Measurements from ENCODE around the gene NEGR1.

The NEGR1 gene

DNA sequence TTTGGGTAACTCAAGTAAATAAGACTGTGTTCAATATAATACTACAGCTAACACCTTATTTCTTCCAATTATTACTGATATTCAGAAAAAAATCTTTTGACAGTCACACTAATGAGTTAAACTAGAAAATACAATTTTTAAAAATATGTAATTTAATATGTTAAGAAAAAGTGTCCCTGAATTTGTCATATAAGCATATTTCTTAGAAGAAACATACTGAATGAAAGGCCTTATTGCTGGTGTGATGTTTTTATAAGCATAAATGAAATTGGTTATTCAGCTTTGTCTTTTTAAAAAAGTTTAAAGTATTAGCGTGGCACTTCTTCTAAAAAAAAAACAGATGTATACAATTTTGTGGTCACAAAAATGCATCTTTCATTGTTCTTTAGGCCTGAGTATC, 267.3 kb downstream of the NEGR1 start:
- DNase-seq, result no peak

DNA sequence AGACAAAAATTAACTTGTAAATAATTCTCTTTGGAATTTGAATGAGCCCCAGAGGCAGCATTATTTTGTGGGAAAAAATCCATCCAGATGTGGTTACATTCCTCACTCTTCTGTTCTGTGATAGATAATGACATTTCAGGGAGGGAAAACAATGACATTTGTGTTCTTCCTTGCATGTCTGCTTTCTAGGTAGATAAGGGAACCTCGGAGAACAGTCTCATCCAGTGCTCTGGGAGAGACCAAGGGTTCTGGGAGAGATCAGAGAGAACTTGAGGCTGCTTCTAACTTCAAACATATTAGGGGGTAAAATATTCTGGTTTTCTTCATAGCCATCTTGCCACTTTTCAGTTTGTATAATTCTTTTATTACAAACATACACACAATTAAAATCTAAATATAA, 269.2 kb downstream of the NEGR1 start:
- DNase-seq, result no peak

DNA sequence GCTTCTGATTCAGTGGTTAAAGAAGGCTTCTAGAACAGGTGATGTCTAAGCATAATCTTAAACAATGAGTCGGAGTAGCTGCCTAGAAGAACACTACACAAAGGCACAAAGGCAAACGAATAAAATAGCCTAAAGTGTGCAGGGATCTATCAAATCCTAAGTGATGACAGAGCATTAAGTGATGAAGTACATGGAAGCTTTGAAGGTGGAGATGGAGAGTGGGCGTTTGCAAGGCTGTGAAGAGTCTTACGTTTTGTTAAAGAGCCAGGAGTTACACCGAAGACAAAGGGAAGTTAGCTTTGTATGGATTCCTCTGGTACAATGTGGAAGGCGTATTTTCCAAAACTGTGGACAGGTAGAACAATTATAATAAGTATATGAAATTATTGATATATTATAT, 270.6 kb downstream of the NEGR1 start:
- no peak for DNase-seq

DNA sequence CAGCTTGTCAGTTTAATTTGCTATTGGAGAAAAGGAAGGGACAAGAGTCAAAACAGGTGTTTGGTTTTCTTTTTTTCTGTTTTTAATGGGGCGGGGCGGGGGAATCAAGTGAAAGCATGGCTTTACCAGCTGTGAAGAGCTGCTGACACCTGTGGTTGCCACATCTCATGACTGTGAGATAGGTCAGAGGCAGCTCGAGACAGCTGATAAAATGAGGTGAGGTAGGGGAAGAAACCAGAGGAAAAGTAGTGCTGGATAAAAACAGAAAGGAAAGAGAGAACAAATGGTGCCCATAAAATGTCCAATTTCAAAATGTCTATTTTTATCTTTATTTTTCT, 272.3 kb downstream of the NEGR1 start:
- no peak for DNase-seq

DNA sequence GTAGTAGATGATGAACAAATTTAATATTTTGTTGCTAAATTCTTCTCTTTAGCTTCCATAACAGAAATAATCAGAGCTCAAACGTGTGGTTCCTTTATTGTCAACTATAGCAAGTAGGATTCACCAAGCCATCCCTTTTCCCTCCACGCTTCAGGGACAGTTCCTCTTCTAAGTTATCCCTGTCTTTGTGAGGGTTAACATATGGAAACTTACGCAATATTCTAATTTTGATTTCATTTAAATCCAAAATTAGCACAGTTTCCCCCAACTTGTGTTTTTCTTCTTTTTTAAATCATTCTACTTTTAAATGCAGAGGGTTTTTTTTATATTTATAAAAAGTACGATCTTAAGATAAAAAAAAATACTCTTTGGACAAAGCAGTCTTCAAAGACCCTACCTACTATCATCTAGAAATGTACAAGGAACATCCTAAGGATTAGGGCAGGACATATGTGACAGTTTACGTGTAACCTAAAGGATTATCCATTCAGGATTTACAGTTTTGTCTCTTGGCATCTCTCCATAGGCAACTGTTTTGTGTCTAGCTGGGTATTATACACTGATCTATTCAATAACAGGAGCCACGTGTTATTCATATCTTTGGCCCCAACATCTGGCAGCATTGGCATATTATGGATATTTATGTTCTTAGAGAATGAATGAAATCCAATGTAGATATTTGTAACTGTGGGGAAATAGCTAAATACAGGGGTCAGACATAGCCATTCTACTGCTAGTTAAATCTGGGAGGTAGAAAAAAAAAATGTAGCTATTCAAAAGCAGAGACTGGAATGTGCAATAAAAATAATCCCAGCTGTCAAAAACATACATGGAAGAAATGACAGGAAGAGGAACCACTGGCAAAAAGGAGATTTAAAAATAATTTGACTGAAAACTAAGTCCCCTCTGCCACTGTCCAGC, 272.9 kb downstream of the NEGR1 start:
- no peak for DNase-seq

DNA sequence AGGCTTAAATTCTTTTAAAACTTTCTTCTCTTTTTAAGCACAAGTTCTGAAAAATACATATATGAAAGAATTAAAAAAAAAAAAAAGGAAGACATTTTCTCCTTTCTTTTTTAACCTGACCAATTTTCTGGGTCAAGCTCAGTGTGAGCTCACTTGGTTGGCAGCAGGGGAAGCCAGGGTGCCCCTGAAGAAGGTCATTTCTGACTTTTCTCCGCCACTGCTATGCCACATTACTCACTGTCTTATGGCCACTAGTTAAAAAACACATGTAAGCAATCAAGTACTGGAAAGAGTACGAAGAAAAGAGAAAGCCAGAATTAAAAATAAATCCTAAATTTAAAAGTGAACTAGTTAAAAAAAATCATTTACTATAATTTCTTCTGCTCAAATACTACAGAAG, 275.0 kb downstream of the NEGR1 start:
- no peak for DNase-seq

DNA sequence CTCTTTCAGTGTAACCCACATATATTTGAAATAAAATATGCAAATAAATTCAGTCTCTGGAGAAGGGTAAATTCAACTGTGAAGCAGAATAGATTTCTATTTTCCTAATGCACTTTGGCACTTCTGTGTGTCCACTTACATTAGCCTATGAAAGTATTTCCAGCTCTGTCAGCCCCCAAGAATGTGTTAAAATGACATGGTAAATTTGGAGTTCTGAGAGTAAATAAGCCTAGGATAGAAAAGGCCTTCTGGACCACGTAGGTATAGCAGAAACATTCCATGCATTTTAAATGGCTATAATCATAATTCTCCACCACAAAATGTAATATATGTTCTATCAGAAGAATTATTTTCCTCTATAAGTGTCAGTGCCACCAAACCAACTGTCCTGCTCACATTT, 276.2 kb downstream of the NEGR1 start:
- DNase-seq, result no peak

DNA sequence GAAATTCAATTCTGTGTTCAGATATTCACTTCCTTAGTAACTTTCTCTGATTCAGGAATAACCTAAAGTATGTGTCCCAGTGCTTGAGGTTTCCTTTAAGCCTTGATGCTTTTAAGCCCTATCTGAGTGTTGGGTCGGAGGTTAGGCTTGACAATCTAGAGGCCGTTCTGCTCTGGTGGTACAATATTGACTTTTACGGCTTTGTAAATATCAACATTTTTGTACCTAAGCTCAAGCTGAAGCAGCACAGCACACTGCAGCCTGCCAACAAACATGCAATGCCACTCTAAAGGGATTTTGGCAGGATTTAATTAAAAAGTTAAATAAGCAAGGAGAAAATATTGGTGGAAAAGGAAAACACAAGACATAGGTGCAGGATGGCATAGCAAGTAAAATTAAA, 279.2 kb downstream of the NEGR1 start:
- no peak for DNase-seq

DNA sequence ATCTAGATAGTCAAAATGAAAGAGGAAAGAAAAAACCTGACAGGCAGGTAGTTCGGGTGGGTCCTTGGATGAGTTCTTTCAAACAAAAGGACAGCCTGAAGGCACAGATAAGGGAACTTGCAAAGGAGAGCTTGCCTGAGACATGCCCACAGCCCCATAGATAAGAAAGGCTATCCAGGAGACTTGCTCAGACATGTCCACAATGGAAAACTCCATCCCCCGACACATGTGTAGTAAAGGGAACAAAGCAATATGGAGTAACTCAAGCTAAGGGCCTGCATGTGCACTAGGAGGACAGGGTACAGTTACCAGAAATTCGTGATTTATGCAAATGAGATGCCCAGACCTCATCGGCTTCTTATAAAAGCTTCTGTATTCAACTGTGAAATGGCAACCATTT, 281.5 kb downstream of the NEGR1 start:
- DNase-seq, result no peak

DNA sequence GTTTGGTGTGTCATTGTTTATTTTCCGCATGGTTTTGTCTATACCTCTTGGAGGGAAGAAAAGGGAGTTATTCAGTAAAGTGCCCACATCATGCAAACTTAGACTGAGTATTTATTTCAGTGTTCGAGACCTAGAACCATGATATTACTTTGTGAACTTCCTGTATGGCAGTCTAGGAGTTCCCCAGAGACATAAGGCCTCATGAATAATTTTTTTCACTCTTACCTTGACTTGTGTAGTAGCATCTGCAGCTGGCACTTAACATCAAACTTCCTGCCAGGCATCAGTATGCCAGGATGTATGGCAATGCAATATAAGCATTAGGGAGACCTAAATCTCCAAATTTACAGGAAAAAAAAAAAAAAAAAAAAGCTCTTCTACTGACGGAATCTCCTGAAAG, 287.7 kb downstream of the NEGR1 start:
- no peak for DNase-seq

DNA sequence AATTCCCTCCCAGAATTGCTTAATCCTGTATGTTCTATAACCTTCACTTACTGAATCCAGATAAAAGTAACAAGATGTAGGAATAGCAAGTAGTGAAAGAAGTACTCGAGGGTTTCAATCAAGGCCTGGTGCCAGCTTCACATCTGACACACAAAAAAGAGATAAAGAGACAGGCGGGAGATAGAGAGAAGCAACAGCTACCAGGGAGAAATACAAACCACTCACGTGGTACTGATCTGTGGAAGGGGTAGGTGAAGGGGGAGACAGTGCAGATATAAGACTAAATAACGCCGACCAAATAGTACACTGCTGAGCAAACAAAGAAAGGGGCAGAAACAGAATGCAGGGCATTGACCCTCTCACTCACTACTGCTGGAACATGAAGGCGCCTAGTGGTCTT, 295.2 kb downstream of the NEGR1 start:
- no peak for DNase-seq

DNA sequence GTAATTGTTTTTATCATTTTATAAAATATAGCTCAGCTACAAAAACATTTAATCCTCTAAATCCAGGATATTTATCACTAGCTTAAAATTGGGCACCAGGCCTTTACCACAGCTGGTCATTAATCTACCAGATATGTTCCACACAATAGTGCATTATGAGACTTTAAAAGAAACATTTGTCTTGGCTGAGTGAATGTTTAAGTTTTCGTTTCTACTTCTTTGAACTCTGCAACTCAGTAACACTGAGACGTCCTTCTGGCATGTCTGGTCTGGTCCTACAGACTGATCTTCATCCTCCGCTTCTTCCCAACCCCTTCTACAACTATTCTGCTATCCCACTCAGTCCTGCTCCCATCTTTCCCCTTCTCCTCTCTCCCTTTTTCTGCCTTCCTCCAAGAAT, 296.2 kb downstream of the NEGR1 start:
- DNase-seq, result no peak

DNA sequence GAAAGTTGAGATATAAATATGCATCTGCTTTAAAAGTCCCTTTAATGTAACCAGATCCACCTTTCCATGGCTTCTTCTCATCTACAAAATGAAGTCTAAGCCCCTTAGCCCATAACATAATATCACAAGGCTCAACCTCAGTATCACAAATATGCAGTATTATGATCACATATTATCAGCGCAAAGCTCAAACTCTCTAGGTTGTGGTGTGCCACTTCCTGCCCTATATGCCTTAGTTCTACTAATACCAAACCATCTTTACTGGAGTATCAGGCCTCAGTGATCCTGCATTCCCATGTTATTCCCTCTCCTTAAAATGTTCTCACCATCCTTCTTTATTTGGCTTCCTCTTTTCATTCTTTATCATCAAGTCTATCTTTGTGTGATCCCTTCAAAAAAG, 301.8 kb downstream of the NEGR1 start:
- no peak for DNase-seq

DNA sequence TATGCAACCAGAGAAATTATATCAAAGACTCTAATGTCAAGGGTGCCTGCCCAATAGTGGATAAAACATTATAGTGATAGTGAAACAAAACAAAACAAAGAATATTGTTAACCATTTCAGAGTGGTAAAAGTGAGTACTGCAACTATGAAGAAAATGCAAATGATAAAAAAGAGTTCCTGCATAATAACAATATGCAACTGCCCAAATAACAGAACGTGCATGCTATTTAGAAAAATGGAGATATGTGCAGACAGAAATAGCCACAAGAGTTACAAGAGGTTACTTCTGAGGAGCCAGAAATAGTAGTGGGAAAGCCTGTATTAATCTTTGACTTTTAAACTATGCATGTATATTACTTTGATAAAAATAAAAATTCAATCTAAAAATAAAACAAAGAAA, 302.5 kb downstream of the NEGR1 start:
- DNase-seq, result no peak

DNA sequence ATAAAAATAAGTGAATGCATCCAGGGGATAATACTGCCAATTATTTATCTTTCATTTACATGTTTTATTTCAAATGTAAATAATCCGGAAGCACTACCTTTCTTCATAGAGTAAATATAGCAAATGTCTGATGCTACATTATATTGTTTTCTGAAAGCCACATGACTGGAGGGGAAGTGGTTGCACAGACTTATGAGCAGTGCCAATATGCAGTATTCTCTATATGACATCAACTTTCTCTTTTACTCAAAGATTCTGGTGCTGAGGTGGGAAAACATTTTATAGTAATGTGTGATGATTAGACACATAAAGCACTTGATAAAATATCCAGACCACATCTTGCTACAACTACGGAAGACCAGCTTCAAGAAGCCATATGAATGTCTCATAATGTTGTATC, 314.7 kb downstream of the NEGR1 start:
- no peak for DNase-seq

DNA sequence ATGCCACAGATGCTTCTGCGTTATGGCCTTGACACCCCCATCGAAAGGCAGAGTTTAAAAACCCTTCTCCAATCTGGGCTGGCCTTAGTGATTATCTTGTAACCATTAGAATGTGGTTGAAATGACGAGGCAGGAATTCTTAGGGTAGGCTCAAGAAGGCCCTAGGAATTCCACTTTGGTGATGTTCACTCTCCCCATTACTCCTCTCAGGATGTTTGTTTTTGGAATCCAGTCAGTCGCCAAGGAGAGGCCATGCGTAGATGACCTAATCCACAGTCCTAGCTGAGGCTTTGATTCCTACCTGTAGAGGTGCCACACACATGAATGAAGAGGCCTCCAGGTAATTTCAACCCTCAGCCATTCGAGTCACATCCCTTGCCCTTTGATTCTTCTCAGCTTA, 318.2 kb downstream of the NEGR1 start:
- no peak for DNase-seq

DNA sequence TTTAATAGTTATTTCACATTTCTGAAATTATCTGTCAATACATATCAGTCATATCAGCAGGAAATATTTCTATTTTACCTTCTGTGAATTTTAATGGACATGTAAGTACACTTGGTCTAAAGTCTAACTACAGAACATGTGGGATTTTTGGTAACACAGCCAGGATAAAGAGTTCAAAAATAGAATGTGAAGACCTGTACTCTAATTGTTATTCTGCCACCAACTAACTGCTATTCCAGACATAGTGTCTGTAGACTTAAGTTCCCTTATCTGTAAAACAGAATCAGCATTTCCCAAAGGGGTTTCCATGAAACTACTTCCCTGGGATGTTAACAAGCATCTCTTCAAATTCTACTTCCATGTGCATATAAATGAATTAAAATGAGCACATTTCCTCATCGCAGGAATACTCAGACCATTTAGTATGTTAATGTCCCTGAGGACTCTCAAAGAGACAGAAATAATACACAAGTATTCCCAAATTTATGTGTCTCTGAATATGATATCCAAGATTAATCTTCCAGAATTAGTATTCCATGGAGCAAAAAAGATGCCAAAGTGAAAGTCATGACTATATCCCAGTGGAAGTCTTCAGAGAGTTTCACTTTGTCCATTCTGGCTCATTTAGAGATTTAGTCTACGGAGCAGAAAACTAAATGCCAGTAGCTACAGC, 325.6 kb downstream of the NEGR1 start:
- no peak for DNase-seq

DNA sequence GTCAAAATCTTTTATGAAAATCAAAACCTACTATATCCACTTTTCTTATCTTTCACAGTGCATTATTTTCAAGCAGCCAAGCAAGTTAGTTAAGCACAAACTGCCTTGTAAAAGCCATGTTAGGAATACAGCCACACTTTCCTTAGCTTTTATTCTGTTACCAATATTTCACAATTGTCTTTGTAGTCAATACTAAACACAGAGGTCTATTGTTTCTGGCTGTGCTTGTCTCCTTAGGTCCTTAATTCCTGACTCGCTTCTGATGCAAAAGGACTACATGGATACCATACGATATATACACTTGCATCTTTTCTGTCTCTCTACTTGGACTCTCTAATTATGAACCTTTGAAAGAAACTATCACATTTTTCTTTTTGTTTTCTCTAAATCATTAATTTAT, 331.8 kb downstream of the NEGR1 start:
- no peak for DNase-seq

DNA sequence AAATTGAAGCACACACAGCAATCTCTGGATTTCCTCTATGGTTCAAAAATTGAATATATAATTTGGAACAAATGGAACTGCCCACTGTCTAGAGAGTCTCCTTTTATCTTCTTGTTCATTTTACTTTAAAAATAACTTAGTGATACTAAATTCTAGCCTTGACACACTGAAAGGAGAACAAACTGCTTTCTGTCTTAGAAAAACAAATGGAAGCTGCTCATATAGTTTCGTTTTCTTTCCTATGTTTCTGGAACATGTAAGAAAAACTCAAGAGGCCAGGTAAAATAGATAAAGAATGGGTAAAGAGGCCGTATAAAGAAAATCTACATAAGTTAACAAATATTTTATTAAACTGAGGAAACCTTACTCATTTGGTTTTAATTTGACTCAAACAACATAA, 332.7 kb downstream of the NEGR1 start:
- DNase-seq, result no peak

DNA sequence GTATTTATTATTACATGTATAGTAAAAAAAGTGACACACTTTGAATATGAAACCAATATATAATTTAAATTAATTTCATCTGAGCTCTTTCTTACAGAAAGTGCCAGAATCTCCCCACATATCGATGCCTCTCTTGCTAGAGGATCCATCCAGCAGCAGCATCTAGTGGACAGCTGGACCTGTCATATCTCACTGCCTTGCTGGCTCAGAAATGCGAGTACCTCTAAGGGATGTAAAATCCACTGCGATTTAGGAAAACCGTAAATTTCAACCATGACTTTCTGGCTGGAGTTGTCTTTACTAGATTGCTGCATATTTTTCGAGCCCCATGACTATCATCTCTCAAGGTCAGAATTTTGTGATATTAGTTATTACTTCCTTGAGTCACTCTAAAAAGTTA, 333.8 kb downstream of the NEGR1 start:
- no peak for DNase-seq

DNA sequence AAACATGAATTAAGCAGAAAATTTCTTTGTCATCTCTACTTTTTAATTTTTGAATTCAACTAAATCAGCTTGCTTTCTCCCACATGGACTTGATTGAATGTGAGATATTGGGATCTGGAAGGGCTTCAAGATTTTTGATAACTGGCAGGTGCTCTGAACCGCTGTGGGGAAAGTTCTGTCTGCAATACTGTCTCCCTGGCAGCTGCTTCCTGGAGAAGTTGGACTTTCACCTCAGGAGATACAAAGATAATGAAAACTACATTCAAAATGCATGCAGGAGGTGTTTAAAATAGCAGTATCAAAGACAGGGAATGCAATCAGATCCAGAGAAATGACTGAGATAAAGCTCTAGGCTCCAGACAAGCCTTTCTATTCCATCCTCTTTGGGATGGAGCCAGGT, 338.3 kb downstream of the NEGR1 start:
- DNase-seq, result no peak

DNA sequence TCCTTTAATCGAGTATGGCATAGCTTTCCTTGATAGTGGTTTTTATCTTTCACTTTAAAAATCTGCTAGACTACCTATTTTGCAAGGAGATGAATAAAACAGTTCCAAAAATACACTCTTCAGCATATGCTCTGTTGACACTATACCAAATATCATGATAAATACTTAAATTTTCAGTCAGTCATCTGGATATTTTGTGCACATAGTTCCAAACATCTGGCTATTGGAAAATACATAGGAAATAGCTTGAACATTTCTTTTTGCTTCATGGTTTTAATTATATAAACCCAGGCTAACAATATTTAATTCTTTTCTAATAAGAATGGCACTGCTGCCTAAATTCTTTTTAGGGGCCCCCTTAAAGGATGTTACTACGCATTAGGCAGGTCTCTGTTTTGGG, 342.1 kb downstream of the NEGR1 start:
- DNase-seq, result no peak

DNA sequence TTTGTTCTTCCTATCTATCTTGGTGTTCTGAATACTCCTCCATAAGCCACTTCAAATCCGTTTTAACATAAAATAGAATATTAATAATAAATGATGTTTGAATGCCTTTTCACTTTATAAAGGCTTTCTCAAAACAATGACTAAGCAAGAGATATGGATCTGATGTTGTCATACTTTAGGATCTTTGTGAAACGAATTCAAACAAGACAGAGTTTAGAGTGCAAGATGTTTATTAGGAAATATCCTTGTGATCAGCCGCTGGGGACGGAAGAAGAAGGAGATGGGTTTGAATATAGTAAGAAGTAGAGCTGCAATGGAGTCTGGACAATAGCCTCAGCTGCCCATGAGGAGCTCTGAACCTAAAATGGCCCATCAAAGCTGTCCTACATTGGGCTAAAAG, 351.8 kb downstream of the NEGR1 start:
- no peak for DNase-seq

DNA sequence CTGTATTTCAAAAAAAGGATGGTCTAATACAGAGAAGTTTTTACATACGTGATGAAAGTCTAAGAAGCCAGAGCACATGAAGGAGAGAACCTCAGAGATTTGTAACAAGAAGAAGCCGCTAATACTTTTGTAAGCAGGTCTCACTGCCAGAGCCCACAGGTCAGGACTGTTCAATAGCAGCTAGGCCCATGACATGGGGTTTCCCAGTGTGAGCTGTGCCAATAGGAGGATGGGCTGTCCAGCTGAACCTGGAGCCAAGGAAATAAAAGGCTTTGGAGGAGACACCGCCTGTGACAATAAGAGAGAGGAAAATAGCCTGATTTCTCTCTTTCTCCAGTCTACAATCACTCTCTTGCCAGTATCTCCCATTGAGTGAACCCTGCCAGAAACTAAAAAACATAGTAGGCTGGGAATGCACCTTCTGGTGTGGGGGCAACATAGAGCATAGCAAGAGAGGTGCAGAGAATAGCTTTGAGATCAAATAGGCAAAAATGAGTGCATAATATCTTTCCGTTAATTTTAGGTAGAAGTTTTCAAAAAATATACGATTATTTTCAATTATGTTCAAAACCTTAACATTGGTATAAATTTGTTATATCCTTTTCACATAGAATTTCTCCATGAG, 360.3 kb downstream of the NEGR1 start:
- no peak for DNase-seq
